Transverse colon (tissue), 4 donors: ENCODE data around the gene HMCN2.

Experiments used
- CTCF ChIP-seq, 5 experiments: fragments of 200-600 bp in 3 of 5; fragments of 450-650 bp in 2 of 5; sonication (generic) in 3 of 5; IDR thresholded peaks; 1 replicate in 2 of 5; 2 replicates in 3 of 5; pipeline ENCODE4 v1.5.1; 2016 to 2017; ENCODE audit warnings: antibody characterized with exemption in 5 of 5, inconsistent platforms in 3 of 5, mild to moderate bottlenecking in 2 of 5, moderate library complexity in 1 of 5
- EP300 ChIP-seq: sonication (generic); formaldehyde crosslinking; IDR thresholded peaks from one replicate; pipeline ENCODE4 v1.6.1; 2017; ENCODE audit warnings: antibody characterized with exemption, low read depth
- POLR2AphosphoS5 ChIP-seq, 3 donors: sonication (generic); formaldehyde crosslinking; IDR thresholded peaks; one replicate each; pipeline ENCODE4 v1.6.1; 2016; ENCODE audit warnings: antibody characterized with exemption in 3 of 3

GRCh38 chr9:130310456-130310855 is 44.9 kb downstream of the HMCN2 start:
- TF ChIP-seq POLR2AphosphoS5 (IDR thresholded peaks at IDR 0.05) (no peak), CTCF (IDR thresholded peaks at IDR 0.05) (no peak), EP300 (no peak)
